SK-N-SH (cell line): ENCODE results near the gene GOT1.

Experiments
- RXRA ChIP-seq: IDR thresholded peaks from 2 replicates; pipeline ENCODE4 v1.4.0; 2012; ENCODE audit warnings: low read depth, mild to moderate bottlenecking, borderline replicate concordance
- TF ChIP-seq, protein P1 (sequence below): IDR thresholded peaks from 2 replicates; pipeline ENCODE4 v1.4.0; 2012; ENCODE audit warnings: low read depth
- TF ChIP-seq, protein P2 (sequence below): fragments of 200-600 bp; sonication (generic); IDR thresholded peaks from 2 replicates; pipeline ENCODE4 v1.6.1; 2017; ENCODE audit warnings: antibody characterized with exemption, mild to moderate bottlenecking, moderate library complexity

DNA sequence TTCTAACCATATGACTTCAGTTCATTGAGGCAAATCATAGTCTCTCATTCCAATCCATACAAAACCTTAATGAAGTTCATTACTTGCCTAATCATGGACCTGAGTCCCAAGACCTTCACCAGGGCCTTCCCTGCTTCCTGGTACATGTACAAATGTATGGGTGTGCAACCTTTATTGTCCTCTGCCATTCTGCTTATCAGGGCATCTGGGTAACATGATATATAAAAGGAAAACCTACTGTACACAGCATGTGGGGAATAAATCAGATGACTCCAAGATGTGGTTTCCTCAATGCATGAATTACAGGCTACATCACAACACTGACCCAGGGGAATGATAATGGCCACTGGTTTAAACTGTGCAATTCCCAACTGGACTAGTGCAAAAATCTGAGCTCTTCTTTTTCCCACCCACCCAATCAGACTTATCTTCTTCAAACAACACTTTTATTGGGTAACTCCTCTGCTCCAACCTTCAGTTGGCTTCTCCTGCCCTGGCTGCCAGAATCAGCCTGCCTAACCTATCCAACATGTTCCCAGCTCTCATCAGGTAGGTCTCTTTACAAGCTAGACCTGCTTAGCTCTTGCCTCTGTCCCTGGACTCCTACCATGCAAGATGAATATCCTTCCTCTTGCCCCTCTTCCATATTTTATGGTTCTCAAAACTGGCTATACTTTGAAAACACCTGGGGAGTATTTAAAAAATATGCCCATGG lies 11.4 kb downstream of the GOT1 start:
- TF ChIP-seq, protein P1, sequence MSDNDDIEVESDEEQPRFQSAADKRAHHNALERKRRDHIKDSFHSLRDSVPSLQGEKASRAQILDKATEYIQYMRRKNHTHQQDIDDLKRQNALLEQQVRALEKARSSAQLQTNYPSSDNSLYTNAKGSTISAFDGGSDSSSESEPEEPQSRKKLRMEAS: no peak
- TF ChIP-seq, protein P2, sequence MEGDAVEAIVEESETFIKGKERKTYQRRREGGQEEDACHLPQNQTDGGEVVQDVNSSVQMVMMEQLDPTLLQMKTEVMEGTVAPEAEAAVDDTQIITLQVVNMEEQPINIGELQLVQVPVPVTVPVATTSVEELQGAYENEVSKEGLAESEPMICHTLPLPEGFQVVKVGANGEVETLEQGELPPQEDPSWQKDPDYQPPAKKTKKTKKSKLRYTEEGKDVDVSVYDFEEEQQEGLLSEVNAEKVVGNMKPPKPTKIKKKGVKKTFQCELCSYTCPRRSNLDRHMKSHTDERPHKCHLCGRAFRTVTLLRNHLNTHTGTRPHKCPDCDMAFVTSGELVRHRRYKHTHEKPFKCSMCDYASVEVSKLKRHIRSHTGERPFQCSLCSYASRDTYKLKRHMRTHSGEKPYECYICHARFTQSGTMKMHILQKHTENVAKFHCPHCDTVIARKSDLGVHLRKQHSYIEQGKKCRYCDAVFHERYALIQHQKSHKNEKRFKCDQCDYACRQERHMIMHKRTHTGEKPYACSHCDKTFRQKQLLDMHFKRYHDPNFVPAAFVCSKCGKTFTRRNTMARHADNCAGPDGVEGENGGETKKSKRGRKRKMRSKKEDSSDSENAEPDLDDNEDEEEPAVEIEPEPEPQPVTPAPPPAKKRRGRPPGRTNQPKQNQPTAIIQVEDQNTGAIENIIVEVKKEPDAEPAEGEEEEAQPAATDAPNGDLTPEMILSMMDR: no peak
- no peak for TF ChIP-seq RXRA
